HG02981 (cell line): ENCODE measurements around the gene PIP5KL1.

ENCODE experiments used
- ATAC-seq: cut with Tn5 transposase; IDR thresholded peaks from one replicate; pipeline ENCODE4 v1.9.1; 2021; ENCODE audit warnings: mild to moderate bottlenecking, moderate library complexity; ENCODE audit not compliant: unreplicated experiment

Gene PIP5KL1

DNA sequence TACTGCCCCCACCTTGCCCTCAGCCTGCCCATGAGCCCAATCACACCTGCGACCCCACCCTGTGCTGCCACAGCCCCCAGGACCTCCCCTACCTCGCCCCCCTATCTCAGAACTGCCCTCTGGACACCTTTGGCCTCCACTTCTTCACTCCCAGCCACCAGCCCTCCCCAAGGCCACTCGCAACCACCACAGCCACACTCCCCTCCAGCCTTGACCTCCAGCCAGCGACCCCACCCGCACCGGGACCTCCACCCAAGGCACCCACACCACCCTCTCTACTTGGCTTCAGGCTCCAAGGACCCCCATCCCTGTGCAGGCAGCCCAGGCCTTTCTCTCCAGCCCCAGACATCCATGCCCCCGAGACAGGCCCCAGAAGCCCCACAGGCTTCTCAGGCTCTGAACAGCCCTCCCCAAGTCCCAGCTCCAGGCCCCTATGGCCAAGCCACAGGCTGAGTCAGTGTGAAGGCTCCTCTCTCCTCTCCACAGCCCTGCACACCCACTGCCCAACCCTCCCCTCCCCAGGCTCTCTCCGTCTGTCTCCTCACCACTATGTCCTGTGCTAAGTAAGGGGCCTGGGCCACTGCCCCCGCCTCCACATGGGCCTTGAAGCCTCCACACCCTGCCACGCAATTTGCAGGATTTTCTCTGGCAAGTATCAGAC is 55.1 kb downstream of the PIP5KL1 start:
- ATAC-seq, result no peak

DNA sequence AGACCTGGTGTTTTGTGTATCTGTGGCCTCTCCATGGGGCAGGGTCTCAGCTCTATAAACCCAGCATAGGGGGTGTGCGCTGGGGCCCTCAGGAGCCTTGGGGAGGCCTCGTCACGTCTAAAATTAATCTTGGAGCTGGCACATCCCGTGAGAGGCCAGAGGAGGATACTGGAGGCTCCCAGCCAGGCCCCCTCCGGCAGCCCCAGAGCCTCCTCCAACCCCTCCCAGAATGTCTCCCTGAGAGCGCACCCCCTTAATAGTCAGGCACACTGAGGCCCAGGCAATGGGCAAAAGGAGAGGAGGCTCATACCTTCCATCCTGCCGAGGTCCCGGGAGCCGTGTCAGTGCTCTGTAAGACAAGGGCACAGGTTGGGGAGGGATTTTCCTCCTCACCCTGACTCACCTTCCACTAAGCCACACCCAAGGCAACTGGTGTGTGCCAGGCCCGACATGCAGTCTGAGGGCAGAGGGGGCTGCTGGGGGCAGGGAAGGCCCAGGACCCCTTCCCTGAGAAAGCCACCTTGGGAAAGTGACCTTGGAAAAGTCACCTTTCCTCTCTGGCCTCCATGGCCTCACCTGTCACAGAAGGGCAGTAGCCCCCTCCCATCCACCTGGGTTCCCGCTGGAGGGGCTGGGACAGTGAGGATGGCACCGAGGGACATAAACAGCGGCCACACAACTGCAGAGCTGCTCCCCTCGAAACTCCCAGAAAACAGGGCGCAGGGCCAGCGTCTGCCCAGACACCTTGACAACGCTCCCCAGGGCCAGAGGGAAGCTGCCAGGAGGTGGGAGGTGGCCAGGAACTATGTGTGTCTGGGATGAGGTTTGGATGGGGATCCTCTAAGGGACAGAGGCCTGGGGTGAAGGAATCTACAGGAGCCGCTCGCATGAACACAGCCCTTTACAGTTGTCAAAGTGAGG is 56.0 kb downstream of the PIP5KL1 start:
- no peak for ATAC-seq

DNA sequence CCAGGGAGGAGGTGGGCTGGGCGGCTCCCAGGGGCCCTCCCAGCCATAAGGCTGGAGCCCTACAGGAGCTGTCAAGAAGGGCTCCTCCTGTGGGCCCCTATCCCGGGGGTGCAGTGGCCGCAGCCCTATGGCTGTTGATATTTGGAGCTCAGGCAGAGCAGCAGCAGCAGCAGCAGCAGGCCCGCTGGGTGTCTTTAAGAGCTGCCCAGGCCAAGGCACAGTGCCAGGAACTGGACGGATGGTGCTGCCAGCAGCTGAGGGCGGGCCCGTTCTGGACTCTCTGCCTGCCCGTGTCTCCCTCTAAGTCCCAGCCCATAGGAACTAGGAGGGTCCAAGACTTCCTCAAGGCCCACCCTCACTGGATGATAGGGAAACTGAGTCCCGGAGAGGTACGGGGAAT is 56.7 kb downstream of the PIP5KL1 start:
- no peak for ATAC-seq

DNA sequence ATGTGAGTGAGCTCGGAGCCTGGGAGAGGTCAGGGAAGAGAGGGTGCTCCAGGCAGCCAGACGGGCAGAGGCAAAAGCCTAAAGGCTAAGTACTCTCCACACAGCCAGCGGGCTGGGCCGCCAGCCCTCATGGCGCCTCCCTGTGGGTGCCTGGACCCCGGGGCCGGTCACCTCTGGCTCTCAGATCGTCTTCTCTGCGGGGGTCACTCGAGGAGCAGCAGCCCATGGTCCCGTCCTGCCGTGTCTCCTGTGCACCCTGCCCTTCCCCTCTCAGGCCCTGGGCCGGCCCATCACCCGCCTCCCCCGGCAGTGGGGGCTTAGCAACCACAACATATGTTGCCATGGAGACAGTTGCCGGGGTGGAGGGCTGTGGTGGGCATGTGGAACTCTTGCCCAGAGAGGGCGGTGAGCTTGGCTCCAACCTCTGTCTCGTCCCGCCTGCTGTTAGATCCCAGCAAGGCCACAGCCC is 57.3 kb downstream of the PIP5KL1 start:
- no peak for ATAC-seq

DNA sequence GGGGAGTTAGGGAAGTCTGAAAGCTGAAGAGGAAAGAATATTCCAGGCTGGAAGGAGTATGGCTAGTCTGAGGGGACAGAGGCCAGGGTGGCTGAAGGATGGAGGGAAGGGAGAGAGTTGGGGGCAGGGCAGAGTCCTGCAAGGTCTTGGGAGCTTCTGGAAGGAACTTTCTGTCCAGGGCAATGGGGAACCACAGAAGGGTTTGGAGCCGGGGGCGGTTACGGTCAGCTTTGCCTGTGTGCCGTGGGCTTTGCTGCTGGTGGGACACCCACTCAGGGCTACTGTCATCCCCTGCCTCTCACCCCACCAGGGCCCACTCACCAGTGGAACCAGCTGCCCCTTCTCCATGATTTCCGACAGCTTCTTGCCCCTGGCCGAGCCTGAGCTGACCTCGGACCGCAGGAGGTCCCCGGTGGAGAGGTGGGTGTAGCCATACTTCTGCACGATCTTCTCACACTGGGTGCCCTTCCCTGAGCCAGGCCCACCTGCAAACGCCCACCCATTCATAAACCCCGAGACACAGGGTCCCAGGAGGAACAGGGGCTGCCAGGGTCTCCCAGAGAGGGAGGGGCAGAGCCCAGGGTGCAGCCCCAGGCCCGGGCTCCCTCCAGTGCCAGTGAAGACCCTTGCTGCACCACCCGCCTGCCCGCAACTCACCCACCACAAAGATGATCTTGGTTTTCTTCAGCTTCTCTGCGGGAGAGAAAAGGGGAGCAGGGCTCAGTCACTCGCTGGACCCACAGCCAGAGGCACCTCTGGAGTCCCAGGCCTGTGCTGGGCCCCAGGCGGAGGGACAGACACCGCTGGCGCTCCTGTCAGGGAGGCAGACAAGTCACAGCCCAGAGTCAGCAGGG is 58.0 kb downstream of the PIP5KL1 start:
- ATAC-seq, result no peak

DNA sequence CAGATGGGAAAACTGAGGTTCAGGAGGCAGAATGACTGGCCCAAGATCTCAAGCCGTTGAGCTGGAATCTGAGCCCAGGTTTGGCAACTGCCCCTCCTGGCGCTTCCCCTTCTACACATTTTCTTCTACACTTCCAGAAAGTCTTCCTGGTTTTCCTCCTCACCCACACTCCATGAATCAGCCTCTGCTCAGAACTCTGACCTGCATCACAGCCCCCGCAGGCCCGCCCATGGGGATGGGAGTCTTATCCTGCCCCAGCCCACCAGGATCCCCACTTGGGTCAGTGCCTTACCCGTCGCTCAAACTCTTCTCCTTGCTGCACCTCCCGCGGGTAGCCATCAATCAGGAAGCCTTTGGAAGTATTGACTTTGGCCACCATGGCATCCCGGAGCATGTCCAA is 59.0 kb downstream of the PIP5KL1 start:
- ATAC-seq, result no peak

DNA sequence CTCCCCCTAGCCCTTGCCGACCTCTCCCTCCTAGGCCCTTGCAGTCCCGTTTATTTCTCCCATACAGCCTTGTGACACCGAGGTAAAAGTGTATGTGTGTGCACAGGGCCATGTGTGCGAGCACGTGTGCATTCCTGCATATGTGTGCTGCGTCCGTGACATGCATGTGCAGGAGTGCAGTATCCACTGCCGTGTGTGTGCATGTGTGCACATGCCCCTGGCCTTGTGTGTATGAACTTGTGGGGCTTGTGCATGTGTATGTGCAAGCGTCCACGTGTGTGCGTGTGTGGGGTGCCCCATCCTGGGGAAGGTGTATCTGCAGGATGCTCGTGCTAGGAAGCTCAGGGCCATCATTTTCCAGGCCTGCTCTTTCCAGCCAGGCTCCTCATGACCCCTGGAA is 59.7 kb downstream of the PIP5KL1 start:
- no peak for ATAC-seq
